Muscle layer of colon (tissue), 2 donors: ENCODE data around the gene ADAMTS2.

ENCODE experiments used
- H3K27ac ChIP-seq: one replicate; pipeline ENCODE4 v1.7.0; 2013; ENCODE audit warnings: low read depth, mild to moderate bottlenecking, low read length, moderate library complexity
- H3K27me3 ChIP-seq, 2 donors: one replicate each; pipeline ENCODE4 v1.7.0; 2013; ENCODE audit warnings: low read length in 2 of 2, mild to moderate bottlenecking in 2 of 2; ENCODE audit not compliant: insufficient read depth in 2 of 2, control insufficient read depth in 1 of 2
- H3K36me3 ChIP-seq: one replicate; pipeline ENCODE4 v1.7.0; 2013; ENCODE audit warnings: mild to moderate bottlenecking, low read length; ENCODE audit not compliant: insufficient read depth
- H3K4me1 ChIP-seq: one replicate; pipeline ENCODE4 v1.7.0; 2013; ENCODE audit warnings: mild to moderate bottlenecking, low read length; ENCODE audit not compliant: insufficient read depth
- H3K4me3 ChIP-seq, 2 donors: one replicate each; pipeline ENCODE4 v1.7.0; 2013; ENCODE audit warnings: low read length in 2 of 2, low read depth in 1 of 2, mild to moderate bottlenecking in 1 of 2, moderate library complexity in 1 of 2
- H3K9ac ChIP-seq: one replicate; pipeline ENCODE4 v1.7.0; 2013; ENCODE audit warnings: low read length
- H3K9me3 ChIP-seq: one replicate; pipeline ENCODE4 v1.7.0; 2013; ENCODE audit warnings: mild to moderate bottlenecking, low read length
- donor health status: abdominal sarcoma.
- donor health status: Adenocarcinoma of cecum.

The ADAMTS2 gene

GRCh38 chr5:179348843-179349242 is 3.6 kb upstream of the ADAMTS2 start:
- Histone ChIP-seq H3K9ac (no peak overlapping the region), H3K4me1 (peaks cover under 1% of the 10 kb centered on the region), H3K4me3 (no peak overlapping the region), H3K9me3 (no peaks in the 10 kb centered on the region), H3K27ac (no peak overlapping the region), H3K27me3 (peaks cover 0 to 3% of the 10 kb centered on the region in 2 donors), H3K36me3 (no peaks in the 10 kb centered on the region)

GRCh38 chr5:179348011-179348530 is 2.8 kb upstream of the ADAMTS2 start:
- peaks cover 0 to 3% of the 10 kb centered on the region in 2 donors for H3K27me3 ChIP-seq
- peaks cover 8% of the 10 kb centered on the region for H3K4me1 ChIP-seq
- H3K9me3 ChIP-seq = no peaks in the 10 kb centered on the region
- no peak overlapping the region for H3K27ac ChIP-seq
- no peak overlapping the region for H3K9ac ChIP-seq
- H3K4me3 ChIP-seq = no peak overlapping the region
- H3K36me3 ChIP-seq = no peaks in the 10 kb centered on the region

- no peak overlapping the region for H3K27ac ChIP-seq
- H3K4me1 ChIP-seq = peaks cover 13% of the 10 kb centered on the region
- H3K27me3 ChIP-seq = peaks cover 0 to 3% of the 10 kb centered on the region in 2 donors
- H3K9ac ChIP-seq = no peak overlapping the region
- no peaks in the 10 kb centered on the region for H3K36me3 ChIP-seq
- no peak overlapping the region for H3K4me3 ChIP-seq
- no peaks in the 10 kb centered on the region for H3K9me3 ChIP-seq
Measured at GRCh38 chr5:179347581-179347980, 2.3 kb upstream of the ADAMTS2 start.

- peaks cover 0 to 3% of the 10 kb centered on the region in 2 donors for H3K27me3 ChIP-seq
- peaks cover 13% of the 10 kb centered on the region for H3K4me1 ChIP-seq
- H3K9me3 ChIP-seq = no peaks in the 10 kb centered on the region
- no peaks in the 10 kb centered on the region for H3K36me3 ChIP-seq
- no peak overlapping the region for H3K4me3 ChIP-seq
- H3K9ac ChIP-seq = no peak overlapping the region
- H3K27ac ChIP-seq = no peak overlapping the region
Measured at GRCh38 chr5:179346875-179347274, 1.6 kb upstream of the ADAMTS2 start.

GRCh38 chr5:179346401-179346800 is 1.1 kb upstream of the ADAMTS2 start:
- Histone ChIP-seq H3K27me3 (peaks cover 0 to 3% of the 10 kb centered on the region in 2 donors), H3K4me3 (no peak overlapping the region), H3K36me3 (no peaks in the 10 kb centered on the region), H3K9me3 (no peaks in the 10 kb centered on the region), H3K4me1 (peaks cover 13% of the 10 kb centered on the region), H3K27ac (no peak overlapping the region), H3K9ac (no peak overlapping the region)

GRCh38 chr5:179345183-179345432 is 153 bp downstream of the ADAMTS2 start:
- peaks cover 13% of the 10 kb centered on the region for H3K4me1 ChIP-seq
- H3K36me3 ChIP-seq = no peaks in the 10 kb centered on the region
- no peak overlapping the region for H3K9ac ChIP-seq
- no peak overlapping the region for H3K27ac ChIP-seq
- H3K4me3 ChIP-seq = peak overlapping the region in 1 of 2 donors; percentile 71
- no peaks in the 10 kb centered on the region for H3K9me3 ChIP-seq
- H3K27me3 ChIP-seq = peaks cover 0 to 3% of the 10 kb centered on the region in 2 donors

- peak overlapping the region; percentile 58 for H3K27ac ChIP-seq
- H3K27me3 ChIP-seq = peaks cover 0 to 3% of the 10 kb centered on the region in 2 donors
- H3K4me1 ChIP-seq = peaks cover 13% of the 10 kb centered on the region
- H3K36me3 ChIP-seq = no peaks in the 10 kb centered on the region
- no peak overlapping the region for H3K9ac ChIP-seq
- no peaks in the 10 kb centered on the region for H3K9me3 ChIP-seq
- peak overlapping the region; percentile 60 to 71 for H3K4me3 ChIP-seq
Measured at GRCh38 chr5:179344431-179345182, 654 bp downstream of the ADAMTS2 start.

DNA sequence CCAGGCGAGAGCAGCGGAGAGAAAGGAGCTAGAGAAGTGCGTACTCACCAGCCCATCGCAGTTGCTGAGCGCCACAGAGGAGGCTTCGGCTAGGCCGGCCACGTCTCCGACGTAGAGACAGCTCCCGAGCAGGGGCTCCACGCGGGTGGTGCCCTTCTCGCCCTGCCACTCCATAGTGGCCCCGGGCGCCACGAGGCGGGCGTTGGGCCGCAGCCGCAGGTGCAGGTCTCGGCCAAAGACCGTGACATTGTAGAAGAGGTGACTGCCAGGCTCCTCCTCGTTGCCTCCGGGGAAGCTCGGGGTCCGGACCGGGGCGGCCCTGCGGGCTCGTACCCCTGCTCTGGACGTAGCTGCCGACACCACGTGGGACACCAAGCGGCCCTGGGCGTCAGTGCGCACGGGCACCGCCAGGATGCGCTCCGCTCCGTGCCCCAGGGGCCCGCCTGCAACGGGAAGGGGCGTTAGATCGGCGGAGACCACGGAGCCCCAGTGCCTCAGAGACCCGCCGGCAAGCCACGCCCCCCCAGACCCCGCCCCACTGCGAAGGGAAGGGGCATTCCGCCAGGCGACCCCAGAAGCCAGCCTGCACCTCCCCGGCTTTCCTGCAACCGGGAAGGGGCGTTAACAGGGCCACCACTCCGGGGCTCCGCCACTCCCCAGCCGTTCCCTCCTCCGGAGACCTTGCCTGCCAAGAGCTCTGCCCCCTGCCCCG is 1.4 kb downstream of the ADAMTS2 start:
- H3K36me3 ChIP-seq = no peaks in the 10 kb centered on the region
- H3K9ac ChIP-seq = no peak overlapping the region
- H3K27me3 ChIP-seq = peaks cover 0 to 3% of the 10 kb centered on the region in 2 donors
- H3K4me3 ChIP-seq = peak overlapping the region; percentile 60 to 71
- peaks cover 13% of the 10 kb centered on the region for H3K4me1 ChIP-seq
- H3K27ac ChIP-seq = peak overlapping the region; percentile 58
- H3K9me3 ChIP-seq = no peaks in the 10 kb centered on the region

- Histone ChIP-seq H3K9me3 (no peaks in the 10 kb centered on the region), H3K27me3 (peaks cover 0 to 3% of the 10 kb centered on the region in 2 donors), H3K36me3 (no peaks in the 10 kb centered on the region), H3K27ac (no peak overlapping the region), H3K9ac (no peak overlapping the region), H3K4me3 (peak overlapping the region; percentile 60 to 71), H3K4me1 (peaks cover 13% of the 10 kb centered on the region)
Measured at GRCh38 chr5:179343021-179343718, 2.1 kb downstream of the ADAMTS2 start.

DNA sequence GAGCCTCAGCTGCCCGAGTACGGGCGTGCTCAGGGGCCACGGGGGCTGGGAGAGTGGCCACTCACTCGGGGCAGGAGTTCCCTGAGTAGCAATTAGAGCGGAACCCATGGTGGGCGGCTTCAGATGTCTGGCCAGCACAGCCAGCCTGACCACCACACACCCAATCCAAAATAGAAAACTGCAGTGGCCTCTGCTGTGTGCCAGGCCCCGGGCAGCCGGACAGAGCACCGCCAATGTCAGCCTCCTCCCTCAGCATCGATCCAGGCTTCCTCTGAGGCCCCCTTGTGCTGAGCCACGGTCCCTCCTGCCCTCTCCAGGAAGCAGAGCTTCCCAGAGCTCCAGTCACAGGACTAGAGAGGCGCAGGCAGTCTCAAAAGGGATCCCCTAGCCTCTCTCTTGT is 2.7 kb downstream of the ADAMTS2 start:
- Histone ChIP-seq H3K27ac (no peak overlapping the region), H3K9ac (no peak overlapping the region), H3K27me3 (peaks cover 0 to 3% of the 10 kb centered on the region in 2 donors), H3K4me3 (no peak overlapping the region), H3K4me1 (peaks cover 13% of the 10 kb centered on the region), H3K36me3 (no peaks in the 10 kb centered on the region), H3K9me3 (no peaks in the 10 kb centered on the region)

DNA sequence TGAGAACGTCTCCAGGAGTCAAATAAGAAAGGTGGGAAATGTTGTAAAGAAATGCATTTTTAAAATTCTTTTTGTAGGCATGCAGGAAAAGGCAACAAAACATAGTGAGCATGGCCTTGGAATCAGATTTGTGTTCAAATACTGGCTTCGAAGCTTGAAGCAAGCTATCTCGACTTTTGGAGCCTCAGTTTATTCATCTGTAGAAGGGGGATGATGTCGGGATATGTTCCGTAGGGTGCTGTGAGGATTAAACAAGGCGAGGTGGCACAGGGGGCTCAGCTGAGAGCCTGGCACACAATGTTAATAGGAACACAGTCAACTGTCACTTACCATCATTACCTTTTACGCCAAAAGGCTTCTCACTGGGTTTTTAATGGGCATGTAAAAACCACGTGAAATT is 4.8 kb downstream of the ADAMTS2 start:
- H3K27ac ChIP-seq = no peak overlapping the region
- H3K4me1 ChIP-seq = peaks cover 13% of the 10 kb centered on the region
- peaks cover 0 to 3% of the 10 kb centered on the region in 2 donors for H3K27me3 ChIP-seq
- no peak overlapping the region for H3K4me3 ChIP-seq
- no peaks in the 10 kb centered on the region for H3K9me3 ChIP-seq
- H3K36me3 ChIP-seq = no peaks in the 10 kb centered on the region
- no peak overlapping the region for H3K9ac ChIP-seq
